ENCODE measurements around the gene KRTAP5-2.

Gene KRTAP5-2

GRCh38 chr11:1548221-1549070 lies 49.6 kb downstream of the KRTAP5-2 start:
- TF ChIP-seq POLR2AphosphoS5 (IDR thresholded peaks at IDR 0.05; ENCODE audit: low read depth, low read length) = no peak
- TF ChIP-seq FOXP2 (optimal IDR thresholded peaks at IDR 0.05; ENCODE audit: borderline replicate concordance, extremely low read depth, extremely low read length, insufficient read depth) = no peak
- no peak for TF ChIP-seq TAF1 (IDR thresholded peaks at IDR 0.05; ENCODE audit: borderline replicate concordance, insufficient read depth, low read length)
- TF ChIP-seq SIN3A (IDR thresholded peaks at IDR 0.05; ENCODE audit: borderline replicate concordance, insufficient read depth, low read length) = no peak
- TF ChIP-seq REST (IDR thresholded peaks at IDR 0.05; ENCODE audit: insufficient read depth in 1 of 2, low read depth in 2 of 2, low read length in 2 of 2) = no peak

- TF ChIP-seq FOXP2 (optimal IDR thresholded peaks at IDR 0.05; ENCODE audit: borderline replicate concordance, extremely low read depth, extremely low read length, insufficient read depth) (no peak), POLR2AphosphoS5 (IDR thresholded peaks at IDR 0.05; ENCODE audit: low read depth, low read length) (no peak)
These were observed 50.5 kb downstream of the KRTAP5-2 start for GRCh38 chr11:1547467-1548098.
